ENCODE measurements around the gene MACROD2. TPM values are rescaled to one million over a fixed set of nuclear protein-coding genes. Genes with fewer than 3 reads are reported as not detected.

The MACROD2 gene
- total RNA-seq, 6 experiments from 2014 or later = 0.05 to 0.57 (median 0.11) TPM; not detected in 1

DNA sequence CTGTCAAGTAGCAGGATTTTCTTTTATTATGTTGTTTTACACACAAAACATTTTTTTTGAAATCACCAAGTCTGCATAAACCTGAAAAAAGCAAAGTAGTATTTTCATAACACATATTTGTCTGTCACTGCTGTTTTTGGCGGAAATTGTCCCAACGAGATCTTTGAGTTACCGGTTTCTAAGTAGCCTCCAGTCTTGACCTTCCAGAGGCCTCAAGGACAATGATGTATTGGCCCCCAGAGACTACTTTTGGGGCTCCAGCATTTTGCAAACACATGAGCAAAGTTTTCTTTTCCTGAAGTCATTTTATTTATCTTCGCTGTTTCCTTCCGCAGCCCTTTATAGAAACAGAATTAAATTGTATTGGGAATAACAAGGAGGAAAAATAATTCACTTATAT is 1715.3 kb downstream of the MACROD2 start:
- H3K4me3 Mint-ChIP-seq = no peak overlapping the region
- no peak for TF ChIP-seq CTCF (IDR thresholded peaks at IDR 0.05)
- H3K4me1 Mint-ChIP-seq (ENCODE audit: low read depth) = peaks cover 16% of the 10 kb centered on the region
- no peak for DNase-seq
- H3K27ac Mint-ChIP-seq = no peak overlapping the region
- peaks cover 16% of the 10 kb centered on the region for H3K27me3 Mint-ChIP-seq (ENCODE audit: insufficient read depth)
- H3K9me3 Mint-ChIP-seq = no peaks in the 10 kb centered on the region
- H3K36me3 Mint-ChIP-seq (ENCODE audit: low read depth) = no peaks in the 10 kb centered on the region

DNA sequence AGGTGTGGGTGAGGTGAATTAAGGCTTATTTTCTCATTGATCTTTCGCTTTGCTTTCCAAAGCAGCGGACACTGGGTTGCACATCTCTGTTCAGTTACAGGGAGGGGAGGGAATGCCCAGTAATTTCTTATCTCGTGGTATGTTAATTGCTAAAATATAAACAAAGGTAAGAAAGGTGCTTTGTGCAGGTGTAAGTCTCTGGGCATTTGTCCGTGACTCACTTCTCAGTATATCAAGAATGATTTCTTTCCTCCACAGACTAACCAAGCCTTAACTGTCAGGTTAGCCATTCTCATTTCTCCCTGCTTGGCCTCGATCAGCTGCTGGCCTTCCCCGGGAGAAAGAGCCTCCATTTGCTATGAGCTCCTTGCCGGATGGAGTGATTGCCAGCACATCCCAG is 1715.9 kb downstream of the MACROD2 start:
- Mint-ChIP-seq H3K27ac (no peak overlapping the region), H3K9me3 (no peaks in the 10 kb centered on the region), H3K4me1 (ENCODE audit: low read depth) (peaks cover 11% of the 10 kb centered on the region), H3K4me3 (no peak overlapping the region), H3K27me3 (ENCODE audit: insufficient read depth) (peaks cover 16% of the 10 kb centered on the region), H3K36me3 (ENCODE audit: low read depth) (no peaks in the 10 kb centered on the region)
- no peak for TF ChIP-seq CTCF (IDR thresholded peaks at IDR 0.05)
- no peak for DNase-seq

- no peak for TF ChIP-seq CTCF (IDR thresholded peaks at IDR 0.05)
- H3K4me3 Mint-ChIP-seq = no peak overlapping the region
- H3K27ac Mint-ChIP-seq = no peak overlapping the region
- no peaks in the 10 kb centered on the region for H3K4me1 Mint-ChIP-seq (ENCODE audit: low read depth)
- H3K9me3 Mint-ChIP-seq = no peaks in the 10 kb centered on the region
- H3K36me3 Mint-ChIP-seq (ENCODE audit: low read depth) = no peaks in the 10 kb centered on the region
- DNase-seq = no peak
- peaks cover 16% of the 10 kb centered on the region; the same call in 1 of the 2 replicates for H3K27me3 Mint-ChIP-seq (ENCODE audit: insufficient read depth)
Observed at GRCh38 chr20:15716256-15716655, 1720.9 kb downstream of the MACROD2 start.

DNA sequence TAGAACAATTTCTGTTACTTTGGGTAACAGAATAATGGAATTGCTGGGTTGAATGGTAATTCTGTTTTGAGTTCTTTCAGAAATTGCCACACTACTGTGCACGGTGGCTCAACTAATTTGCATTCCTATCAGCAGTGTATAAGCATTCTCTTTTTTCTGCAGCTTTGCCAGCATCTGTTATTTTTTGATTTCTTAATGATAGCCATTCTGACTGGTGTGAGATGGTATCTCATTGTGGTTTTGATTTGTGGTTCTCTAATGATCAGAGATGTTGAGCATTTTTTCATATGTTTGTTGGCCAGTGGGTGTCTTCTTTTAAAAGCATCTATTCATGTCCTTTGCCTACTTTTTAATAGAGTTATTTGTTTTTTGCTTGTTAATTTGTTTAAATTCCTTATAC is 1731.1 kb downstream of the MACROD2 start:
- Mint-ChIP-seq H3K27me3 (ENCODE audit: insufficient read depth) (no peaks in the 10 kb centered on the region; the same call in 1 of the 2 replicates), H3K27ac (no peak overlapping the region), H3K36me3 (ENCODE audit: low read depth) (no peaks in the 10 kb centered on the region), H3K9me3 (peaks cover 7% of the 10 kb centered on the region; the same call in 1 of the 2 replicates), H3K4me3 (no peak overlapping the region), H3K4me1 (ENCODE audit: low read depth) (no peaks in the 10 kb centered on the region)
- no peak for DNase-seq
- TF ChIP-seq CTCF (IDR thresholded peaks at IDR 0.05) = no peak

GRCh38 chr20:15734052-15734451 is 1738.7 kb downstream of the MACROD2 start:
- H3K36me3 Mint-ChIP-seq (ENCODE audit: low read depth) = no peaks in the 10 kb centered on the region
- no peaks in the 10 kb centered on the region; the same call in 1 of the 2 replicates for H3K27me3 Mint-ChIP-seq (ENCODE audit: insufficient read depth)
- H3K9me3 Mint-ChIP-seq = peaks cover 4% of the 10 kb centered on the region; the same call in 1 of the 2 replicates
- H3K4me3 Mint-ChIP-seq = no peak overlapping the region
- TF ChIP-seq CTCF (IDR thresholded peaks at IDR 0.05) = no peak
- DNase-seq = no peak
- no peak overlapping the region for H3K27ac Mint-ChIP-seq
- H3K4me1 Mint-ChIP-seq (ENCODE audit: low read depth) = no peaks in the 10 kb centered on the region

- DNase-seq = no peak
- no peak for TF ChIP-seq CTCF (IDR thresholded peaks at IDR 0.05)
- no peaks in the 10 kb centered on the region for H3K27me3 Mint-ChIP-seq (ENCODE audit: insufficient read depth)
- no peaks in the 10 kb centered on the region for H3K4me1 Mint-ChIP-seq (ENCODE audit: low read depth)
- no peaks in the 10 kb centered on the region for H3K36me3 Mint-ChIP-seq (ENCODE audit: low read depth)
- H3K9me3 Mint-ChIP-seq = no peaks in the 10 kb centered on the region
- H3K4me3 Mint-ChIP-seq = no peak overlapping the region
- H3K27ac Mint-ChIP-seq = no peak overlapping the region
Observed at GRCh38 chr20:15739035-15739434, 1743.7 kb downstream of the MACROD2 start.
